ENCODE results near the gene CDH18. TPM values are rescaled to one million over a fixed set of nuclear protein-coding genes. Genes with fewer than 3 reads are reported as not detected.

The CDH18 gene
- total and polyA plus RNA-seq, 2 donors from 2014 or later: not detected

DNA sequence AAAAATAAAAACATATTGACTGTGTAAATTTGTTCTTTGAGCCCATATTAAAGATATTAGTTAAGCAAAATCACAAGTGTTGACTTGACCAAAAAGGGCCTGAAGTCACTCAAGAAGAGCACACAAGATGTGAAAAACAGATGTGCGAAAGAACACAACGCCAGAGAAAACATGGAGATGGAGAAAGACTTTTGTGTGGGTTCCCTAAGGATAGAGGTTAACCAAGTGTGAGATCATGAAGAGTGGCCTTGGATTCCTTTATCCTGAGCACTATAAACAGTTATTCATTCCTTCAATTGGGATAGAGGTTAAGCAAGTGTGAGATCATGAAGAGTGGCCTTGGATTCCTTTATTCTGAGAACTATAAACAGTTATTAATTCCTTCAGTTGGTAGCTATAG is 361.8 kb downstream of the CDH18 start:
- Histone ChIP-seq H3K9me3 (ENCODE audit: control insufficient read depth in 2 of 3, insufficient read depth in 1 of 3, low read length in 3 of 3) (no peaks in the 10 kb centered on the region), H3K4me3 (ENCODE audit: low read length in 3 of 3) (no peak overlapping the region), H3K4me1 (ENCODE audit: control insufficient read depth in 2 of 3, insufficient read depth in 2 of 3, low read depth in 1 of 3, low read length in 3 of 3) (no peaks in the 10 kb centered on the region), H3K27ac (ENCODE audit: low read depth in 2 of 2, low read length in 2 of 2) (no peak overlapping the region), H3K27me3 (ENCODE audit: control insufficient read depth, insufficient read depth, low read length) (no peaks in the 10 kb centered on the region), H3K9ac (ENCODE audit: low read length in 3 of 3) (no peak overlapping the region), H3K36me3 (ENCODE audit: control insufficient read depth in 2 of 3, insufficient read depth in 3 of 3, low read length in 3 of 3) (no peaks in the 10 kb centered on the region)
- intact Hi-C loops (cut with DNase I): no loop called here
- no peak for FAIRE-seq
- DNase-seq: no peak
- TF ChIP-seq, protein P1, sequence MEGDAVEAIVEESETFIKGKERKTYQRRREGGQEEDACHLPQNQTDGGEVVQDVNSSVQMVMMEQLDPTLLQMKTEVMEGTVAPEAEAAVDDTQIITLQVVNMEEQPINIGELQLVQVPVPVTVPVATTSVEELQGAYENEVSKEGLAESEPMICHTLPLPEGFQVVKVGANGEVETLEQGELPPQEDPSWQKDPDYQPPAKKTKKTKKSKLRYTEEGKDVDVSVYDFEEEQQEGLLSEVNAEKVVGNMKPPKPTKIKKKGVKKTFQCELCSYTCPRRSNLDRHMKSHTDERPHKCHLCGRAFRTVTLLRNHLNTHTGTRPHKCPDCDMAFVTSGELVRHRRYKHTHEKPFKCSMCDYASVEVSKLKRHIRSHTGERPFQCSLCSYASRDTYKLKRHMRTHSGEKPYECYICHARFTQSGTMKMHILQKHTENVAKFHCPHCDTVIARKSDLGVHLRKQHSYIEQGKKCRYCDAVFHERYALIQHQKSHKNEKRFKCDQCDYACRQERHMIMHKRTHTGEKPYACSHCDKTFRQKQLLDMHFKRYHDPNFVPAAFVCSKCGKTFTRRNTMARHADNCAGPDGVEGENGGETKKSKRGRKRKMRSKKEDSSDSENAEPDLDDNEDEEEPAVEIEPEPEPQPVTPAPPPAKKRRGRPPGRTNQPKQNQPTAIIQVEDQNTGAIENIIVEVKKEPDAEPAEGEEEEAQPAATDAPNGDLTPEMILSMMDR (IDR thresholded peaks at IDR 0.05; ENCODE audit: borderline replicate concordance, extremely low read depth, insufficient read depth): no peak

DNA sequence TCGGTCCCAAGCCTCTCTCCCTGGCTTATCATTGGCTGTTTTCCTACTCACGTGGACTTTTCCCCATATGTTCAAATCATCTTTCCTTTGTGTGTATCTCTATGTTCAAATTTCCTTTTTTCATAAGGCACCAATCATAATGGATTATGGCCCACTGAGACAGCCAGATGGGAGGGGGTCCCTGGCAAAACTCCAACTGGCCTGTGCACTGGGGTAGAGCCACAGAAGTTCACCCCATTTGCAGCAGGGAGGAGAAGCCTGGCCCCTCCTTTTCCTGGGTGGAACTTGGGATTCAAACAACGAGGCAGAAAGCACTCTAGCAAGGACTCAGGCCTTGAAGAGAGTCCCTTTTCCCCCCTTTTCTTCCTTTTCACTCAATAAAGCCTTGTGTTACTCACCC is 362.4 kb downstream of the CDH18 start:
- no peak overlapping the region for H3K4me3 ChIP-seq (ENCODE audit: low read length in 3 of 3)
- DNase-seq (no peak), FAIRE-seq (no peak)
- no peaks in the 10 kb centered on the region for H3K9me3 ChIP-seq (ENCODE audit: control insufficient read depth in 2 of 3, insufficient read depth in 1 of 3, low read length in 3 of 3)
- H3K27me3 ChIP-seq (ENCODE audit: control insufficient read depth, insufficient read depth, low read length): no peaks in the 10 kb centered on the region
- no peak overlapping the region for H3K9ac ChIP-seq (ENCODE audit: low read length in 3 of 3)
- TF ChIP-seq, protein P1 (IDR thresholded peaks at IDR 0.05; ENCODE audit: borderline replicate concordance, extremely low read depth, insufficient read depth): no peak
- H3K27ac ChIP-seq (ENCODE audit: low read depth in 2 of 2, low read length in 2 of 2): no peak overlapping the region
- H3K36me3 ChIP-seq (ENCODE audit: control insufficient read depth in 2 of 3, insufficient read depth in 3 of 3, low read length in 3 of 3): no peaks in the 10 kb centered on the region
- intact Hi-C loops (cut with DNase I): no loop called here
- no peaks in the 10 kb centered on the region for H3K4me1 ChIP-seq (ENCODE audit: control insufficient read depth in 2 of 3, insufficient read depth in 2 of 3, low read depth in 1 of 3, low read length in 3 of 3)

DNA sequence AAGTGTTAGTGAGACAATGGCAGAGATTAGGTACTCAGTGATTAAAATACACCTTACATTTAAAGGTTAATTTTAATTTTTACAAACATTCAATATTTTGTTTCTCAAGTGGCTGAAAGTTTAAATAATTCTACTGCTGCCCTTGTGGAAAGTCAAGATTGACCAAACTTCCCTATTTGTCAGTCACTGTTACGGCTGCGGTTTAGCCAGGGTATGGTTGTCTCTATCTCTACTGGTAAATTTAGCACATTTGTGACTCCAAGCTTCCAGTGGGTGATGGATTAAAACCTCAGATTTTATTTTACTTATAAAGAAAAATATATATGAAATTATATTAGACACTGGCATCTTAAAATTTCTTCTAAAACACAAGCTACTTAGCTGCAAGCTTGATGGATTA is 368.4 kb downstream of the CDH18 start:
- intact Hi-C loops (cut with DNase I): no loop called here
- no peak for FAIRE-seq

More for the DNA sequence above, 368.4 kb downstream of the CDH18 start:
- TF ChIP-seq, protein P1 (IDR thresholded peaks at IDR 0.05; ENCODE audit: borderline replicate concordance, extremely low read depth, insufficient read depth): no peak
- no peaks in the 10 kb centered on the region for H3K4me1 ChIP-seq (ENCODE audit: control insufficient read depth in 2 of 3, insufficient read depth in 2 of 3, low read depth in 1 of 3, low read length in 3 of 3)
- no peak overlapping the region for H3K9ac ChIP-seq (ENCODE audit: low read length in 3 of 3)
- no peak overlapping the region for H3K27ac ChIP-seq (ENCODE audit: low read depth in 2 of 2, low read length in 2 of 2)
- H3K27me3 ChIP-seq (ENCODE audit: control insufficient read depth, insufficient read depth, low read length): no peaks in the 10 kb centered on the region
- H3K36me3 ChIP-seq (ENCODE audit: control insufficient read depth in 2 of 3, insufficient read depth in 3 of 3, low read length in 3 of 3): no peaks in the 10 kb centered on the region
- no peak for DNase-seq
- H3K9me3 ChIP-seq (ENCODE audit: control insufficient read depth in 2 of 3, insufficient read depth in 1 of 3, low read length in 3 of 3): no peaks in the 10 kb centered on the region
- H3K4me3 ChIP-seq (ENCODE audit: low read length in 3 of 3): no peak overlapping the region

Data from kidney (tissue), 14 donors.